ENCODE results near the gene ZNF787. TPM values are rescaled to one million over a fixed set of nuclear protein-coding genes. Genes with fewer than 3 reads are reported as not detected.

Gene ZNF787
- total RNA-seq, 1 experiment from 2014 or later: 111 TPM

- Histone ChIP-seq H4K20me1 (ENCODE audit: low read length) (no peaks in the 10 kb centered on the region), H3F3A (ENCODE audit: low read length, unreplicated experiment) (no peaks in the 10 kb centered on the region), H3K4me2 (ENCODE audit: low read length) (no peak overlapping the region), H3K4me3 (ENCODE audit: low read length) (no peak overlapping the region), H3K36me3 (ENCODE audit: low read depth, low read length) (no peaks in the 10 kb centered on the region), H2AFZ (ENCODE audit: low read length) (no peak overlapping the region), H3K27ac (ENCODE audit: low read length) (no peak overlapping the region), H3K79me2 (ENCODE audit: low read length) (no peaks in the 10 kb centered on the region), H3K4me1 (ENCODE audit: insufficient read depth, low read length) (no peaks in the 10 kb centered on the region), H3K9me2 (replicated peaks; ENCODE audit: low read length) (no peaks in the 10 kb centered on the region), H3K9ac (ENCODE audit: low read length) (no peak overlapping the region), H3K9me3 (ENCODE audit: low read length) (no peaks in the 10 kb centered on the region), H3K27me3 (ENCODE audit: low read length) (no peaks in the 10 kb centered on the region)
- ATAC-seq (no peak), DNase-seq (no peak)
- intact Hi-C loops (cut with micrococcal nuclease): no loop called here
- TF ChIP-seq EZH2 (IDR thresholded peaks at IDR 0.05; ENCODE audit: low read length, unreplicated experiment) (no peak), CTCF (conservative IDR thresholded peaks at IDR 0.05; ENCODE audit: low read depth, low read length) (no peak), EZH2phosphoT487 (IDR thresholded peaks at IDR 0.05; ENCODE audit: borderline replicate concordance, low read length) (no peak)
- ChIA-PET POLR2A (ENCODE audit: unreplicated experiment) (interaction anchor here (0.7 kb wide), 1 partner anchor 155 kb away, joined by 4 read pairs; no protein-coding TSS in a partner anchor), CTCF (no interaction called here)
- no TSS peak for BruUV-seq (replicated peaks)
These were observed 6.1 kb upstream of the ZNF787 start for GRCh38 chr19:56126983-56127780.

- Histone ChIP-seq H3K9me2 (replicated peaks; ENCODE audit: low read length) (no peaks in the 10 kb centered on the region), H3K27me3 (ENCODE audit: low read length) (no peaks in the 10 kb centered on the region), H3K4me3 (ENCODE audit: low read length) (no peak overlapping the region), H3F3A (ENCODE audit: low read length, unreplicated experiment) (no peaks in the 10 kb centered on the region), H3K9me3 (ENCODE audit: low read length) (no peaks in the 10 kb centered on the region), H3K9ac (ENCODE audit: low read length) (no peak overlapping the region), H3K27ac (ENCODE audit: low read length) (no peak overlapping the region), H3K36me3 (ENCODE audit: low read depth, low read length) (no peaks in the 10 kb centered on the region), H3K4me1 (ENCODE audit: insufficient read depth, low read length) (peaks cover 3% of the 10 kb centered on the region; the same call in 1 of the 2 replicates), H3K4me2 (ENCODE audit: low read length) (no peak overlapping the region), H3K79me2 (ENCODE audit: low read length) (no peaks in the 10 kb centered on the region), H4K20me1 (ENCODE audit: low read length) (no peaks in the 10 kb centered on the region), H2AFZ (ENCODE audit: low read length) (no peak overlapping the region)
- ChIA-PET CTCF (no interaction called here), POLR2A (ENCODE audit: unreplicated experiment) (interaction anchor here (0.7 kb wide), 1 partner anchor 153 kb away, joined by 4 read pairs; no protein-coding TSS in a partner anchor)
- TF ChIP-seq EZH2 (IDR thresholded peaks at IDR 0.05; ENCODE audit: low read length, unreplicated experiment) (no peak), EZH2phosphoT487 (IDR thresholded peaks at IDR 0.05; ENCODE audit: borderline replicate concordance, low read length) (no peak), CTCF (conservative IDR thresholded peaks at IDR 0.05; ENCODE audit: low read depth, low read length) (no peak)
- DNase-seq (no peak), ATAC-seq (no peak)
- BruUV-seq (replicated peaks): no TSS peak
- intact Hi-C loops (cut with micrococcal nuclease): no loop called here
These were observed 4.9 kb upstream of the ZNF787 start for GRCh38 chr19:56125806-56126590.

All from PC-3 (cell line).